HL-60 (cell line): Measurements from ENCODE around the gene PARD3.

Experiments used
- DNase-seq, 2 experiments: peaks; one replicate each; pipeline ENCODE4 v3.0.0-alpha.2; 2010 to 2020; ENCODE audit warnings: low read depth in 1 of 2, low spot score in 1 of 2
- H3K27ac ChIP-seq: fragments of 250-450 bp; sonication (Bioruptor Pico); replicated peaks from 2 replicates; pipeline ENCODE4 v1.5.1; 2020; ENCODE audit warnings: mild to moderate bottlenecking, moderate library complexity
- H3K27me3 ChIP-seq: fragments of 250-450 bp; sonication (Bioruptor Pico); 2 replicates; pipeline ENCODE4 v1.5.1; 2021; ENCODE audit warnings: mild to moderate bottlenecking, moderate library complexity; ENCODE audit not compliant: insufficient read depth, poor library complexity, severe bottlenecking
- H3K4me3 ChIP-seq: replicated peaks from 2 replicates; pipeline ENCODE4 v1.5.1; 2011; ENCODE audit warnings: mild to moderate bottlenecking, control low read depth, low read length; ENCODE audit not compliant: insufficient read depth
- CTCF ChIP-seq: IDR thresholded peaks from one replicate; pipeline ENCODE4 v1.5.1; 2011; ENCODE audit warnings: low read length, control low read depth, inconsistent platforms; ENCODE audit not compliant: insufficient read depth
- GABPA ChIP-seq: IDR thresholded peaks from 2 replicates; pipeline ENCODE4 v1.6.1; 2012; ENCODE audit warnings: low read depth
- POLR2AphosphoS5 ChIP-seq: IDR thresholded peaks from 2 replicates; pipeline ENCODE4 v1.6.1; 2012; ENCODE audit warnings: low read depth
- REST ChIP-seq: IDR thresholded peaks from 2 replicates; pipeline ENCODE4 v1.6.1; 2012; ENCODE audit warnings: low read depth; ENCODE audit not compliant: insufficient replicate concordance
- SPI1 ChIP-seq: IDR thresholded peaks from 2 replicates; pipeline ENCODE4 v1.6.1; 2012; ENCODE audit warnings: low read depth, mild to moderate bottlenecking, borderline replicate concordance

Gene PARD3

GRCh38 chr10:34739915-34740314 is 75.2 kb downstream of the PARD3 start:
- Histone ChIP-seq H3K27me3 (no peaks in the 10 kb centered on the region), H3K4me3 (no peak overlapping the region), H3K27ac (no peak overlapping the region)
- TF ChIP-seq CTCF (no peak), GABPA (no peak), POLR2AphosphoS5 (no peak), REST (no peak), SPI1 (no peak)
- no peak for DNase-seq

- TF ChIP-seq CTCF = no peak
- no peak for TF ChIP-seq GABPA
- DNase-seq = no peak
- H3K27me3 ChIP-seq = no peaks in the 10 kb centered on the region
- no peak overlapping the region for H3K4me3 ChIP-seq
- H3K27ac ChIP-seq = no peak overlapping the region
These were observed 77.3 kb downstream of the PARD3 start for GRCh38 chr10:34737772-34738169.

GRCh38 chr10:34736976-34737771 is 77.9 kb downstream of the PARD3 start:
- Histone ChIP-seq H3K4me3 (no peak overlapping the region), H3K27me3 (no peaks in the 10 kb centered on the region), H3K27ac (no peak overlapping the region)
- DNase-seq = no peak
- TF ChIP-seq POLR2AphosphoS5 = no peak
- TF ChIP-seq GABPA = no peak
- no peak for TF ChIP-seq CTCF
- no peak for TF ChIP-seq REST
- TF ChIP-seq SPI1 = no peak

- Histone ChIP-seq H3K27me3 (no peaks in the 10 kb centered on the region), H3K4me3 (no peak overlapping the region), H3K27ac (no peak overlapping the region)
- TF ChIP-seq GABPA = no peak
- DNase-seq = no peak
These were observed 80.2 kb downstream of the PARD3 start for GRCh38 chr10:34734918-34735317.
